Esophagus squamous epithelium (tissue), 4 donors: ENCODE measurements around the gene ZBTB4.

Experiments
- CTCF ChIP-seq, 6 experiments: fragments of 450-650 bp in 4 of 6; fragments of 200-600 bp in 2 of 6; sonication (generic) in 2 of 6; IDR thresholded peaks; one replicate each; pipeline ENCODE4 v1.5.1; 2016 to 2019; ENCODE audit warnings: antibody characterized with exemption in 6 of 6, mild to moderate bottlenecking in 4 of 6, moderate library complexity in 4 of 6
- POLR2A ChIP-seq, 4 donors: fragments of 450-650 bp; IDR thresholded peaks; one replicate each; pipeline ENCODE4 v1.6.1; 2017; ENCODE audit warnings: antibody characterized with exemption in 4 of 4, mild to moderate bottlenecking in 4 of 4, moderate library complexity in 3 of 4

DNA sequence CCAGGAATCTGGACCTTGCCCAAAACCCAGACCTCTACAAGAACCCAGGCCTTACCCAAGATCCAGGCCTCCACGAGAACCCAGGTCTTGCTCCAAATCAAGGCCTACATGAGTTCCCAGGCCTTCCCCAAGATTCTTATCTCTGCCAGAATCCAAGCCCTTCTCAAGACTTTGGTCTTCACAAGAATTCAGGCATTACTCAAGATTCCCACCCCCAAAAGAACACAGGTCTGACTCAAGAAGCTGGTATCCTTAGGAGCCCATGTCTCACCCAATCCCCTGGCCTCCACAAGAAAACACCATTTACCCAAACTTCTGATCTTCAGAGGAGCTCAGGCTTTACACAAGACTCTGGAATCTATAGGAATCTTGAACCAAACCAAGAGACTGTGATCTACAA is 48.2 kb downstream of the ZBTB4 start:
- TF ChIP-seq CTCF (IDR thresholded peaks at IDR 0.05): no peak
- TF ChIP-seq POLR2A (IDR thresholded peaks at IDR 0.05): no peak
